Type B pancreatic cell (in vitro differentiated cells): ENCODE measurements around the gene ZBTB11. TPM values are rescaled to one million over a fixed set of nuclear protein-coding genes. Genes with fewer than 3 reads are reported as not detected.
"Not testable (repeated sequence)": the region's sequence is repeated elsewhere in the genome, so short reads cannot be mapped to it uniquely, and the experiment has no call there.

Source experiments
- DNase-seq: peaks from one replicate; pipeline ENCODE4 v3.0.0; 2021; ENCODE audit warnings: mixed read lengths; ENCODE audit not compliant: unreplicated experiment; ENCODE audit errors: extremely low spot score
- H3K27ac Mint-ChIP-seq: 2 replicates; pipeline ENCODE4 v1.8.0; 2021; ENCODE audit warnings: mild to moderate bottlenecking, mixed read lengths
- H3K27me3 Mint-ChIP-seq: 2 replicates; pipeline ENCODE4 v1.8.0; 2021; ENCODE audit warnings: mixed read lengths
- H3K36me3 Mint-ChIP-seq: 2 replicates; pipeline ENCODE4 v1.8.0; 2021; ENCODE audit warnings: mixed read lengths
- H3K4me1 Mint-ChIP-seq: one replicate; pipeline ENCODE4 v1.8.0; 2021; ENCODE audit warnings: mixed read lengths; ENCODE audit not compliant: unreplicated experiment
- H3K4me3 Mint-ChIP-seq: 2 replicates; pipeline ENCODE4 v1.8.0; 2021; ENCODE audit warnings: mild to moderate bottlenecking, mixed read lengths
- H3K9me3 Mint-ChIP-seq: 2 replicates; pipeline ENCODE4 v1.8.0; 2021; ENCODE audit warnings: mixed read lengths
- CTCF ChIP-seq: fragments of 200-600 bp; sonication (generic); conservative IDR thresholded peaks from 2 replicates; pipeline ENCODE4 v1.5.0; 2021; ENCODE audit warnings: antibody characterized with exemption, mild to moderate bottlenecking
- total RNA-seq: library from RNA; stranded (reverse); gene quantifications from 2 replicates; pipeline ENCODE4 v1.2.1, GENCODE V29; 2021; ENCODE audit warnings: low replicate concordance

Gene ZBTB11
- total RNA-seq, 1 donor from 2014 or later: 18.4 TPM

GRCh38 chr3:101703169-101703568 lies 26.2 kb upstream of the ZBTB11 start:
- Mint-ChIP-seq H3K27ac (peak overlapping the region; percentile 29), H3K4me1 (no peaks in the 10 kb centered on the region), H3K9me3 (no peaks in the 10 kb centered on the region), H3K36me3 (no peaks in the 10 kb centered on the region), H3K27me3 (no peaks in the 10 kb centered on the region), H3K4me3 (no peak overlapping the region)
- no peak for TF ChIP-seq CTCF
- no peak for DNase-seq

DNA sequence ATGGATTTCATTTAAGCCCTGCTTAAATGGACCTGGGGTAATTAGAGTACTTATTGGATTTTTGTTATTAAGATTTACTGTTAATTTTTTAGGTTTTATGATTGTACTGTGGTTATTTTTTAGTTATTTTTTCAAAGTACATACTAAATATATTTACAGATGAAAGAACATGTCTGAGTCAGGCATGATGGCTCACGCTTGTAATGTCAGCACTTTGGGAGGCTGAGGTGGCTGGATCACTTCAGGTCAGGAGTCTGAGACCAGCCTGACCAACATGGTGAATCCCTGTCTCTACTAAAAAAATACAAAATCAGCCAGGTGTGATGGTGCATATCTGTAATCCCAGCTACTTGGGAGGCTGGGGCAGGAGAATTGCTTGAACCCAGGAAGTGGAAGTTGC lies 25.8 kb upstream of the ZBTB11 start:
- no peak for DNase-seq
- no peaks in the 10 kb centered on the region for H3K27me3 Mint-ChIP-seq
- H3K36me3 Mint-ChIP-seq: no peaks in the 10 kb centered on the region
- H3K4me1 Mint-ChIP-seq: no peaks in the 10 kb centered on the region
- TF ChIP-seq CTCF: no peak
- H3K27ac Mint-ChIP-seq: peak overlapping the region; percentile 29
- H3K9me3 Mint-ChIP-seq: no peaks in the 10 kb centered on the region
- no peak overlapping the region for H3K4me3 Mint-ChIP-seq

DNA sequence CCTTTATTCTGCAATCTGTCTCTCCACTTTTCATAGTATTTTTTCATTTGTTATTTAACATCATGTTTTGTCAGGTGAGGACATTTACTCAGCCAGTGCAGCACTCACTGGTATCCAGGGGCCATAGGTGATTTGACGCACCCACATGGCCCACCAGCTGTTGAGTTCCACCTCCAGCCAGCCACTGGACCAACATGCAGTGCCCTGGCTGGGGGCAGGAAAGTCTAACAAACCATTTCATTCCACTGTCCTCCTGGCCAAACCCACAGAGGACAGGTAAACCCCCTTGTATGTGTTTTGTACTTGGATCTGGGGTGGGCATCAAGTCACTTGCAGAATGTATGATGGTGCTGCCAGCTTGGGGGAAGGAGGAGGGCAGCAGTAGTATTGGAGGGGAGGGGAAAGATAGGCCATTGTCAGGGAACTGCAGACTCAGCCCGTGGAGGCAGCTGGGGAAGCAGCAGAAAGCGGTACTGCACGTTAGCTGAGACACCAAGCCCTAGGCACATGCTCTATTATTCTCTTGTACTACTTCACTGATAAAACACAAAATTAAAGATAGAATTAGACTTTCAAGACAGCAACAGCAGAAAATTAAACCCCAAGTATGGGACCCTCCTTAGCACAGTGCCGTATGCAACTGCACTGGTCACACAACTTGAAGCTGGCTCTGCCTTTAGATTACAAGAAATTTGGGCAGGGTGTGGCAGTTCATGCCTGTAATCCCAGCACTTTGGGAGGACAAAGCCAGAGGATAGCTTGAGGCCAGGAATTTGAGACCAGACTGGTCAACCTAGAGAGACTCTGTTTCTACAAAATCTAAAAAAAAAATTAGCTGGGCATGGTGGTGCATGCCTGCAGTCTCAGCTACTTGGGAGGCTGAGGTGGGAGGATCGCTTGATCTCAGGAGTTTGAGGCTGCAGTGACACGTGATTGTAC lies 25.0 kb upstream of the ZBTB11 start:
- no peak overlapping the region for H3K27ac Mint-ChIP-seq
- no peaks in the 10 kb centered on the region for H3K36me3 Mint-ChIP-seq
- no peaks in the 10 kb centered on the region for H3K9me3 Mint-ChIP-seq
- DNase-seq: no peak
- no peak for TF ChIP-seq CTCF
- H3K4me1 Mint-ChIP-seq: no peaks in the 10 kb centered on the region
- no peak overlapping the region for H3K4me3 Mint-ChIP-seq
- no peaks in the 10 kb centered on the region for H3K27me3 Mint-ChIP-seq

DNA sequence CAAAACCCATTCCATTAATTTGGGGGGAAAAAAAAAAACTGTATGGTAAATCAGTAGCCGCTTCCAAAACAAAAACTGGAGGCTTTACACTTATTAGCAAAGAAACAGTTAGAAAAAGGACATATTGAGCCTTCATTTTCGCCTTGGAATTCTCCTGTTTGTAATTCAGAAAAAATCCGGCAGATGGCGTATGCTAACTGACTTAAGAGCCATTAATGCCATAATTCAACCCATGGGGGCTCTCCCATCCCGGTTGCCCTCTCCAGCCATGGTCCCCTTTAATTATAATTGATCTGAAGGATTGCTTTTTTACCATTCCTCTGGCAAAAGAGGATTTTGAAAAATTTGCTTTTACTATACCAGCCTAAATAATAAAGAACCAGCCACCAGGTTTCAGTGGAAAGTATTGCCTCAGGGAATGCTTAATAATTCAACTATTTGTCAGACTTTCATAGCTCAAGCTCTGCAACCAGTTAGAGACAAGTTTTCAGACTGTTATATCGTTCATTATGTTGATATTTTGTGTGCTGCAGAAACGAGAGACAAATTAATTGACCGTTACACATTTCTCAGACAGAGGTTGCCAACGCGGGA lies 18.9 kb upstream of the ZBTB11 start:
- Mint-ChIP-seq H3K9me3 (no peaks in the 10 kb centered on the region), H3K27ac (no peak overlapping the region), H3K4me1 (peaks cover 5% of the 10 kb centered on the region), H3K4me3 (no peak overlapping the region), H3K36me3 (no peaks in the 10 kb centered on the region), H3K27me3 (no peaks in the 10 kb centered on the region)
- no peak for DNase-seq
- peak; percentile 85 for TF ChIP-seq CTCF

DNA sequence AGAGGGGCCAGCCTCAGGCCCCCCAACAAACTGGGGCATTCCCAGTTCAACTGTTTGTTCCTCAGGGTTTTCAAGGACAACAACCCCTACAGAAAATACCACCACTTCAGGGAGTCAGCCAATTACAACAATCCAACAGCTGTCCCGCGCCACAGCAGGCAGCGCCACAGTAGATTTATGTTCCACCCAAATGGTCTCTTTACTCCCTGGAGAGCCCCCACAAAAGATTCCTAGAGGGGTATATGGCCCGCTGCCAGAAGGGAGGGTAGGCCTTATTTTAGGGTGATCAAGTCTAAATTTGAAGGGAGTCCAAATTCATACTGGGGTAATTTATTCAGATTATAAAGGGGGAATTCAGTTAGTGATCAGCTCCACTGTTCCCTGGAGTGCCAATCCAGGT lies 17.9 kb upstream of the ZBTB11 start:
- not testable (repeated sequence) for H3K36me3 Mint-ChIP-seq, H3K27ac Mint-ChIP-seq, H3K4me3 Mint-ChIP-seq, H3K9me3 Mint-ChIP-seq, DNase-seq, H3K27me3 Mint-ChIP-seq, H3K4me1 Mint-ChIP-seq

DNA sequence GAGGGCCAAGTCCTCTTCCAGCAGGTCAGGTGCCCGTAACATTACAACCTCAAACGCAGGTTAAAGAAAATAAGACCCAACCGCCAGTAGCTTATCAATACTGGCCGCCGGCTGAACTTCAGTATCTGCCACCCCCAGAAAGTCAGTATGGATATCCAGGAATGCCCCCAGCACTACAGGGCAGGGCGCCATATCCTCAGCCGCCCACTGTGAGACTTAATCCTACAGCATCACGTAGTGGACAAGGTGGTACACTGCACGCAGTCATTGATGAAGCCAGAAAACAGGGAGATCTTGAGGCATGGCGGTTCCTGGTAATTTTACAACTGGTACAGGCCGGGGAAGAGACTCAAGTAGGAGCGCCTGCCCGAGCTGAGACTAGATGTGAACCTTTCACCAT lies 16.6 kb upstream of the ZBTB11 start:
- H3K27ac Mint-ChIP-seq, H3K4me1 Mint-ChIP-seq, H3K9me3 Mint-ChIP-seq, H3K4me3 Mint-ChIP-seq, DNase-seq, H3K27me3 Mint-ChIP-seq, H3K36me3 Mint-ChIP-seq: not testable (repeated sequence)
- TF ChIP-seq CTCF: peak; percentile 63

GRCh38 chr3:101691685-101692671 lies 15.0 kb upstream of the ZBTB11 start:
- not testable (repeated sequence) for H3K9me3 Mint-ChIP-seq, H3K36me3 Mint-ChIP-seq, H3K27me3 Mint-ChIP-seq, H3K4me3 Mint-ChIP-seq, DNase-seq
- Mint-ChIP-seq H3K27ac (peak overlapping the region; percentile 81), H3K4me1 (peaks cover 12% of the 10 kb centered on the region)
